ENCODE measurements around the gene PCCA.
"Not testable (repeated sequence)": the region's sequence is repeated elsewhere in the genome, so short reads cannot be mapped to it uniquely, and the experiment has no call there.

Gene PCCA

DNA sequence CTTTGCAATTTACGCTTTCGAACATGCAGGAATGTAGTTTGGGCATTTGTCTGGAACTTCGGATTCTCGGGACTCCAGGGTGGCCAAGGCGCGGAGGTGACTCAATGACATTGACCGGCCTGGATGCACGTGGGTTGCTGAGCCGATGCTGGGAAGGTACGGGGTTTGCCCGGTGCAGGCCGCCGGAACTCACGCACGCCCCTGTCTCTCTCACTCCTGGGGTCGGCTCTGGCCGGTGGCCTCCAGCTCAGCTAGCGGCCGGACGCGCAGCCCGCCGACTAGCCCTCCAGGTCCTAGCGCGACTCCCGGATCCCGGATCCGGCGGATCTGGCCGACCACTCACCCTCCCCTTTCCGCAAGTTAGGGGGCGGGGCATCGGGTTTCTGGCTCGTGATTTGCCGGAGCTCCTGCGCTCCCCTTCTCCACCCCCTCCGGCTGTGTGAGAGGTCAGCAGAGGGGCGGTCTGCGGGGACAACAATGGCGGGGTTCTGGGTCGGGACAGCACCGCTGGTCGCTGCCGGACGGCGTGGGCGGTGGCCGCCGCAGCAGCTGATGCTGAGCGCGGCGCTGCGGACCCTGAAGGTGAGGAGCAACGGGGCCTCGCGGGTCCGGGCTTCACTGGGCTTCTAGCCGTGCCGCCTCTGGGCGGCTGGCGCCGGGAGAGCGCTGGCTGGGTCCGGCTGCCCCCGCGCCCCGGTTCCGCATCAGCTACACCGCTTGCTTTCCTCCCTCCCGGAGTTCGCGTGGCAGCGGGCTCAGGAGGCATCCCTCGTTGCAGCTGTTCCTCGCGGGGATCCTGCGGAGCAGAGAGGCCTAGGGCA lies at the start of gene PCCA:
Gene PCCA (plus strand): TSS at position 450 of the 821 bp plus-strand sequence. CDS start 28 bp downstream, at position 478.
- Mint-ChIP-seq H3K27me3 (no peaks in the 10 kb centered on the region), H3K36me3 (ENCODE audit: low read depth) (peaks cover 10% of the 10 kb centered on the region), H3K4me1 (peaks cover 28% of the 10 kb centered on the region), H3K27ac (peak within 1 kb of the TSS; percentile 81), H3K4me3 (peak within 1 kb of the TSS; percentile 88), H3K9me3 (no peaks in the 10 kb centered on the region)
- ATAC-seq (peak; percentile 90), DNase-seq (peak; percentile 92)

- ATAC-seq (no peak), DNase-seq (no peak)
- H3K27ac Mint-ChIP-seq: no peak overlapping the region
- no peaks in the 10 kb centered on the region for H3K4me1 Mint-ChIP-seq
- no peaks in the 10 kb centered on the region for H3K9me3 Mint-ChIP-seq
- no peaks in the 10 kb centered on the region for H3K36me3 Mint-ChIP-seq (ENCODE audit: low read depth)
- no peak overlapping the region for H3K4me3 Mint-ChIP-seq
- no peaks in the 10 kb centered on the region for H3K27me3 Mint-ChIP-seq
Measured at GRCh38 chr13:100039740-100040139, 49.2 kb upstream of the PCCA start.

GRCh38 chr13:100040196-100040595 lies 48.7 kb upstream of the PCCA start:
- Mint-ChIP-seq H3K9me3 (no peaks in the 10 kb centered on the region), H3K27ac (no peak overlapping the region), H3K4me3 (no peak overlapping the region), H3K27me3 (no peaks in the 10 kb centered on the region), H3K36me3 (ENCODE audit: low read depth) (no peaks in the 10 kb centered on the region), H3K4me1 (no peaks in the 10 kb centered on the region)
- no peak for DNase-seq
- no peak for ATAC-seq

GRCh38 chr13:100044936-100045335 lies 44.0 kb upstream of the PCCA start:
- Mint-ChIP-seq H3K4me1 (no peaks in the 10 kb centered on the region), H3K27ac (no peak overlapping the region), H3K36me3 (ENCODE audit: low read depth) (no peaks in the 10 kb centered on the region), H3K9me3 (no peaks in the 10 kb centered on the region), H3K4me3 (no peak overlapping the region), H3K27me3 (no peaks in the 10 kb centered on the region)
- ATAC-seq (no peak), DNase-seq (no peak)

- DNase-seq: no peak
- H3K4me3 Mint-ChIP-seq: no peak overlapping the region
- no peak for ATAC-seq
- no peaks in the 10 kb centered on the region for H3K4me1 Mint-ChIP-seq
- no peaks in the 10 kb centered on the region for H3K9me3 Mint-ChIP-seq
- H3K27me3 Mint-ChIP-seq: no peaks in the 10 kb centered on the region
- no peaks in the 10 kb centered on the region for H3K36me3 Mint-ChIP-seq (ENCODE audit: low read depth)
- H3K27ac Mint-ChIP-seq: no peak overlapping the region
Measured at GRCh38 chr13:100045355-100045754, 43.5 kb upstream of the PCCA start.

DNA sequence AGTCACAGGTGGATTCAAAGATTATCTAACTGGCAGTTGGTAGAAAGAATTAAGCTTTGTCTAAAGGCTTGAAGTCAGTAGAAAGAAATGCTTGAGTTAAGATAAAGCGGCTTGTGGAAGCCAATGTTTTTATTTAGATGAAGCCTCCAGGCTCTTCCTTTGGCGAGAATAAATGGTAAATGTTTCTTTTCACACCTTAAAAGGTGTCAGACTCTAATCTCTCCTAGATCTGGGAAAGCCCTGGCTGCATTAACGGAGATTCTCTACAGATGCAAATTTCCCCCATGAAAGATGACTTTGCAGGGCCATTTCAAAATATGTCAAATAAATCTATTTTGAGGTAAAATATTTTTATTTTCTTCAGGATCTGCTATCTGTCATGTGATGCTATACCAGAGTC lies 37.8 kb upstream of the PCCA start:
- Mint-ChIP-seq H3K4me3 (no peak overlapping the region), H3K27me3 (peaks cover 2% of the 10 kb centered on the region), H3K36me3 (ENCODE audit: low read depth) (no peaks in the 10 kb centered on the region), H3K4me1 (no peaks in the 10 kb centered on the region), H3K9me3 (no peaks in the 10 kb centered on the region), H3K27ac (no peak overlapping the region)
- no peak for ATAC-seq
- no peak for DNase-seq

DNA sequence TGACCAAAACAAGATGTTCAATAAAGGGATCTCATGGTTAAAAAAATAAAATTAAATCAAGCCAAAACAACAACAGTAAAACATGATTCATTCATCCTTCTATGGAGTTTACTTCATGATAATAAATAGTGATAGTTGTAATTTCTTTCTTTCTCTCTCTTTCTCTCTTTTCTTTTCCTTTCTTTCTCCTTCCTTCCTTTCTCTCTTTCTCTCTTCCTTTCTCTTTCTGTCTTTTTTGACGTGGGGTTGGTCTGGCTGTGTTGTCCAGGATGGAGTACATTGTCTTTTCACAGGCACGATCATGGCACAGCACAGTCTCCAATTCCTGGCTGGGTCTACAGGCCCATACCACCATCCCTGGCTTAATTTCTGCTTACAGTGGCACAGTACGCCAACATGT lies 29.1 kb upstream of the PCCA start:
- no peak for DNase-seq
- no peak overlapping the region for H3K27ac Mint-ChIP-seq
- no peak overlapping the region for H3K4me3 Mint-ChIP-seq
- peaks cover 1% of the 10 kb centered on the region for H3K36me3 Mint-ChIP-seq (ENCODE audit: low read depth)
- no peak for ATAC-seq
- H3K27me3 Mint-ChIP-seq: peaks cover 19% of the 10 kb centered on the region
- H3K4me1 Mint-ChIP-seq: no peaks in the 10 kb centered on the region
- H3K9me3 Mint-ChIP-seq: peaks cover 4% of the 10 kb centered on the region

GRCh38 chr13:100063333-100063732 lies 25.6 kb upstream of the PCCA start:
- Mint-ChIP-seq H3K27ac (no peak overlapping the region), H3K9me3 (peaks cover 4% of the 10 kb centered on the region), H3K27me3 (peaks cover 21% of the 10 kb centered on the region), H3K36me3 (ENCODE audit: low read depth) (peaks cover 1% of the 10 kb centered on the region), H3K4me1 (no peaks in the 10 kb centered on the region), H3K4me3 (no peak overlapping the region)
- DNase-seq (no peak), ATAC-seq (no peak)

GRCh38 chr13:100063906-100064305 lies 25.0 kb upstream of the PCCA start:
- DNase-seq: no peak
- Mint-ChIP-seq H3K27ac (no peak overlapping the region), H3K4me3 (no peak overlapping the region), H3K4me1 (no peaks in the 10 kb centered on the region), H3K9me3 (no peaks in the 10 kb centered on the region), H3K36me3 (ENCODE audit: low read depth) (peaks cover 1% of the 10 kb centered on the region), H3K27me3 (peaks cover 21% of the 10 kb centered on the region)
- no peak for ATAC-seq

DNA sequence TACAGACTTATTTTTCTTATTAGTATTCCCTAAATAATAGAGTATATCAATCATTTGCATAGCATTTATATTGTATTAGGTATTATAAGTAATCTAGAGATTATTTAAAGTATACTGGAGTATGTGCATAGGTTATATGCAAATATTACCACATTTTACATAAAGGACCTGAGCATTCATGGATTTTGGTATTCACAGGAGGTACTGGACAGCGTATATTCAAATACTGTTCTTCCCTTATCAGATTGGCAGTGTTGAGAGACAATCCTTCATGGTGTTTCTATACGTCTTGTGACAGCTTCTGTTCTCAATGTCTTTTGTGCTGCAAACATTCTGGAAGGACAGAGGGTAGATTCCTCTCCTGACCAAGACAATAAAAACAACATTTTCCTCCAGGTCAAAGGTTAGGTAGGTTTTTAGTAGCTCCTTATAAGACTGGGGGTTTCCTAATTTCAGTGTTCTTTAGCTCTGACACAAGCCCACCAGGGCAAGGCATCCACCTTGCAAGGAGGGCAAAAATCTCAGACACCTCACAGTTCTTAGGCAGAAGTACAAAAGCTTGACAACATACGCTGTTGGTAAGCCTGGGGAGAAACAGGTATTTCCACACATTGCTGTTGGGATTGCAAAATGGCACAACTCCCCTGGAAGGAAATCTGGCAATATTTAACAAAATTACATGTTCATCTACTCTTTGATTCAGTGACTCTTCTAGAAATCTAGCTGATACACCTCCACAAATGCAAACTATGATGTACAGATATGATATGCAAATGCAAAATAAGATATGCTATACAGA lies 20.6 kb upstream of the PCCA start:
- Mint-ChIP-seq H3K27ac (no peak overlapping the region), H3K27me3 (peaks cover 9% of the 10 kb centered on the region), H3K4me1 (no peaks in the 10 kb centered on the region), H3K36me3 (ENCODE audit: low read depth) (no peaks in the 10 kb centered on the region), H3K4me3 (no peak overlapping the region), H3K9me3 (no peaks in the 10 kb centered on the region)
- no peak for ATAC-seq
- no peak for DNase-seq

GRCh38 chr13:100069278-100069677 lies 19.6 kb upstream of the PCCA start:
- Mint-ChIP-seq H3K36me3 (ENCODE audit: low read depth) (no peaks in the 10 kb centered on the region), H3K27ac (no peak overlapping the region), H3K9me3 (no peaks in the 10 kb centered on the region), H3K4me1 (no peaks in the 10 kb centered on the region), H3K27me3 (peaks cover 9% of the 10 kb centered on the region), H3K4me3 (no peak overlapping the region)
- no peak for ATAC-seq
- DNase-seq: no peak

DNA sequence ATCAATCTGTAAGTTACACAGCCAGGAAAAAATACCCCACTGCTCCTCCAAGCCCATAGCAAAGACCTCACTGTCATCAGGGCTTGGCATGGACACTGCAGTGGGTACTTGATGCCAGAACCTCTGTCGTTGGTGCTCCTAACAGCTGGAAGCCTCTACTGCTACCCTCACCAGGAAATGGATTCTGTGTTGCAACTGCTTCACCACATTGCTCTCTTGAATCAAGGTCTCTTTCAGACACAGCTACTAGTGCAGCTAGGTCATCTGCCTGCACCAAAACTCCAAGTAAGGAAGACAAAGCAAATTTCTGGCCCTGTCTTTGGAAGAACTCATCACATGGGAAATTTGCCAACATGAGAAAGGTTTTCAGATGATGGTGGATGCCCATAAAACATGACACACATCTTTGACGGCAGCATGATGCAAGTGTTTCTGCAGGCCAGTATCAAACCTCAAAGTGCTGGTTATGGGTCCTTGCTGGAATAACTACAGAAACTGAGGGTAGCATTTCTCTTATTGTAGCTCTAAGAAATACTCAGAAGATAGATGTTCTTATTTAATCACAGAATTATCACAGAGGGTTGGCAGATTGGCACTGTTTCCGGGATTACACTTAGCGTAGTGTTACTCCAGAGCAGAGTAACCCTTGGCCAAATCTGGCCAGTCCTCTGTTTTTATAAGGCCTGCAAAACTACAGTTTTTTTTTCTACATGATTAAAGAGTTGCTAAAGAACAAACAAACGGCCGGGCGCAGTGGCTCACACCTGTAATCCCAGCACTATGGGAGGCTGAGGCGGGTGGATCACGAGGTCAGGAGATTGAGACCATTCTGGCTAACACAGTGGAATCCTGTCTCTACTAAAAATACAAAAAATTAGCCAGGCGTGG lies 12.9 kb upstream of the PCCA start:
- Mint-ChIP-seq H3K4me3 (no peak overlapping the region), H3K36me3 (ENCODE audit: low read depth) (no peaks in the 10 kb centered on the region), H3K9me3 (no peaks in the 10 kb centered on the region), H3K4me1 (no peaks in the 10 kb centered on the region), H3K27me3 (no peaks in the 10 kb centered on the region), H3K27ac (no peak overlapping the region)
- no peak for ATAC-seq
- DNase-seq: no peak

GRCh38 chr13:100079003-100079402 lies 9.9 kb upstream of the PCCA start:
- not testable (repeated sequence) for H3K4me3 Mint-ChIP-seq; ATAC-seq; H3K9me3 Mint-ChIP-seq; H3K36me3 Mint-ChIP-seq (ENCODE audit: low read depth); DNase-seq; H3K27me3 Mint-ChIP-seq; H3K27ac Mint-ChIP-seq; H3K4me1 Mint-ChIP-seq

- H3K36me3 Mint-ChIP-seq (ENCODE audit: low read depth); DNase-seq; ATAC-seq; H3K4me3 Mint-ChIP-seq; H3K27me3 Mint-ChIP-seq; H3K9me3 Mint-ChIP-seq: not testable (repeated sequence)
- Mint-ChIP-seq H3K27ac (peak overlapping the region; percentile 13), H3K4me1 (peaks cover 15% of the 10 kb centered on the region)
Measured at GRCh38 chr13:100083401-100083800, 5.5 kb upstream of the PCCA start.
